Osteoblast (primary cell): ENCODE measurements around the gene CYSRT1. TPM values are rescaled to one million over a fixed set of nuclear protein-coding genes. Genes with fewer than 3 reads are reported as not detected.

Experiments
- total RNA-seq: library from RNA; depleted of rRNA; stranded (reverse); fragments of >200 nt; gene quantifications from 2 replicates; pipeline ENCODE4 v1.2.3, GENCODE V29; 2012

The CYSRT1 gene
- total RNA-seq, 1 donor, result 1.1 TPM

Other genes starting within 250 kb of the CYSRT1 start
- gene PTGDS, start 247.7 kb upstream of the CYSRT1 start, total RNA-seq, result 37.4 and 57.9 TPM in 2 replicates
- gene LCNL1, start 242.2 kb upstream of the CYSRT1 start, total RNA-seq, result 4.4 and 5.4 TPM in 2 replicates
- gene PAXX, start 232.8 kb upstream of the CYSRT1 start, total RNA-seq, result 13.3 and 16.6 TPM in 2 replicates
- gene CLIC3, start 228.6 kb upstream of the CYSRT1 start, total RNA-seq, result 1.5 and 2.5 TPM in 2 replicates
- gene ABCA2, start 196.9 kb upstream of the CYSRT1 start, total RNA-seq, result 19.4 and 20.3 TPM in 2 replicates
- gene FUT7, start 193.1 kb upstream of the CYSRT1 start, total RNA-seq, result not detected in 2 replicates
- 10.0 and 10.1 TPM in 2 replicates for gene NPDC1, start 179.0 kb upstream of the CYSRT1 start, total RNA-seq
- not detected in 2 replicates for gene ENTPD2, start 171.1 kb upstream of the CYSRT1 start, total RNA-seq
- 0.88 and 1.1 TPM in 2 replicates for gene SAPCD2, start 154.6 kb upstream of the CYSRT1 start, total RNA-seq
- 35.9 and 36.9 TPM in 2 replicates for gene UAP1L1, start 147.7 kb upstream of the CYSRT1 start, total RNA-seq
- 94.1 and 103 TPM in 2 replicates for gene MAN1B1, start 138.2 kb upstream of the CYSRT1 start, total RNA-seq
- gene DPP7, start 110.4 kb upstream of the CYSRT1 start, total RNA-seq, result 66.6 and 74.6 TPM in 2 replicates
- not detected in 2 replicates for gene GRIN1, start 86.0 kb upstream of the CYSRT1 start, total RNA-seq
- gene LRRC26, start 55.1 kb upstream of the CYSRT1 start, total RNA-seq, result not detected in 2 replicates
- not detected in 2 replicates for gene TMEM210, start 53.1 kb upstream of the CYSRT1 start, total RNA-seq
- 26.2 and 32.9 TPM in 2 replicates for gene ANAPC2, start 36.6 kb upstream of the CYSRT1 start, total RNA-seq
- gene SSNA1, start 36.5 kb upstream of the CYSRT1 start, total RNA-seq, result 52.5 and 59.7 TPM in 2 replicates
- gene TPRN, start 24.4 kb upstream of the CYSRT1 start, total RNA-seq, result 9.7 and 10.5 TPM in 2 replicates
- gene TMEM203, start 19.5 kb upstream of the CYSRT1 start, total RNA-seq, result 35.4 and 36.9 TPM in 2 replicates
- 5.0 and 6.2 TPM in 2 replicates for gene NDOR1, start 19.5 kb upstream of the CYSRT1 start, total RNA-seq
- gene RNF208, start 2.9 kb upstream of the CYSRT1 start, total RNA-seq, result 0.29 TPM in 1 of 2 replicates, not detected in the other
- gene RNF224, start 2.3 kb downstream of the CYSRT1 start, total RNA-seq, result under 0.01 TPM in 1 of 2 replicates, not detected in the other
- not detected in 2 replicates for gene SLC34A3, start 5.7 kb downstream of the CYSRT1 start, total RNA-seq
- gene TUBB4B, start 16.1 kb downstream of the CYSRT1 start, total RNA-seq, result 67.7 and 74.0 TPM in 2 replicates
- gene STPG3, start 26.1 kb downstream of the CYSRT1 start, total RNA-seq, result 0.36 TPM in 1 of 2 replicates, not detected in the other
- 46.0 and 47.4 TPM in 2 replicates for gene NELFB, start 30.2 kb downstream of the CYSRT1 start, total RNA-seq
- 0.29 and 2.5 TPM in 2 replicates for gene TOR4A, start 52.6 kb downstream of the CYSRT1 start, total RNA-seq
- under 0.01 TPM in 2 replicates for gene NRARP, start 77.1 kb downstream of the CYSRT1 start, total RNA-seq
- gene EXD3, start 198.0 kb downstream of the CYSRT1 start, total RNA-seq, result 7.6 and 10.0 TPM in 2 replicates
- 0.36 and 0.88 TPM in 2 replicates for gene NOXA1, start 198.2 kb downstream of the CYSRT1 start, total RNA-seq
- not detected in 2 replicates for gene ENTPD8, start 216.2 kb downstream of the CYSRT1 start, total RNA-seq
- 19.2 and 22.4 TPM in 2 replicates for gene NSMF, start 234.2 kb downstream of the CYSRT1 start, total RNA-seq